SK-N-SH (cell line): Measurements from ENCODE around the gene VOPP1. TPM values are rescaled to one million over a fixed set of nuclear protein-coding genes. Genes with fewer than 3 reads are reported as not detected.
A peak's percentile ranks its signal among the peaks of the same experiment; 100 is the strongest.

Source experiments
- CTCF ChIA-PET: fragments of 300-600, 350-600 bp; formaldehyde crosslinking; extraction: SDS; loops from one replicate; lab custom pipeline; 2021; lab: Yijun Ruan, JAX
- POLR2A ChIA-PET: fragments of 350-600 bp; sonication (Branson Sonifier 250); formaldehyde crosslinking; extraction: SDS; loops from one replicate; lab custom pipeline; 2020; ENCODE audit warnings: antibody characterized with exemption, inconsistent platforms; lab: Yijun Ruan, JAX
- DNase-seq: peaks from one replicate; pipeline ENCODE4 v3.0.0; 2012
- H2AFZ ChIP-seq: fragments of 200-600 bp; sonication (generic); 2 replicates; pipeline ENCODE4 v1.8.1; 2016; ENCODE audit warnings: antibody characterized with exemption, mild to moderate bottlenecking, low read depth
- H3F3A ChIP-seq: fragments of 200-600 bp; sonication (generic); replicated peaks from 2 replicates; pipeline ENCODE3; 2016; ENCODE audit warnings: antibody characterized with exemption, mild to moderate bottlenecking; ENCODE audit not compliant: insufficient read depth
- H3K27ac ChIP-seq, 2 experiments: fragments of 200-500 bp in 1 of 2; fragments of 200-600 bp in 1 of 2; sonication (Bioruptor generic) in 1 of 2; sonication (generic), shearing (Covaris generic) in 1 of 2; 2 replicates each; pipeline versions ENCODE4 v1.5.1 to v1.6.1; 2014 to 2016; ENCODE audit warnings: low read depth in 2 of 2, inconsistent platforms in 1 of 2, low read length in 1 of 2, mild to moderate bottlenecking in 1 of 2, mixed read lengths in 1 of 2
- H3K27me3 ChIP-seq: fragments of 200-600 bp; sonication (generic), shearing (Covaris generic); 2 replicates; pipeline ENCODE4 v1.6.1; 2016; ENCODE audit warnings: mixed run types; ENCODE audit not compliant: insufficient read depth
- H3K36me3 ChIP-seq, 2 experiments: fragments of 200-500 bp in 1 of 2; fragments of 200-600 bp in 1 of 2; sonication (Bioruptor generic) in 1 of 2; sonication (generic) in 1 of 2; replicated peaks in 1 of 2; 2 replicates each; pipeline versions ENCODE3 to v1.5.1; 2014 to 2016; ENCODE audit warnings: low read length in 1 of 2, mild to moderate bottlenecking in 1 of 2; ENCODE audit not compliant: insufficient read depth in 2 of 2, control insufficient read depth in 1 of 2
- H3K4me1 ChIP-seq, 2 experiments: fragments of 200-500 bp in 1 of 2; fragments of 200-600 bp in 1 of 2; sonication (Bioruptor generic) in 1 of 2; sonication (generic), shearing (Covaris generic) in 1 of 2; 2 replicates each; pipeline versions ENCODE4 v1.5.1 to v1.6.1; 2014 to 2016; ENCODE audit warnings: low read depth in 1 of 2, low read length in 1 of 2, mixed run types in 1 of 2; ENCODE audit not compliant: insufficient read depth in 2 of 2, control insufficient read depth in 1 of 2
- H3K4me2 ChIP-seq: fragments of 200-600 bp; sonication (generic), shearing (Covaris generic); 2 replicates; pipeline ENCODE4 v1.6.1; 2017; ENCODE audit warnings: mixed run types
- H3K4me3 ChIP-seq, 2 experiments: fragments of 200-500 bp in 1 of 2; fragments of 200-600 bp in 1 of 2; sonication (Bioruptor generic) in 1 of 2; sonication (generic), shearing (Covaris generic) in 1 of 2; 2 replicates each; pipeline versions ENCODE4 v1.5.1 to v1.8.1; 2014 to 2016; ENCODE audit warnings: low read depth in 2 of 2, inconsistent platforms in 1 of 2, low read length in 1 of 2, mild to moderate bottlenecking in 1 of 2, mixed read lengths in 1 of 2, moderate library complexity in 1 of 2
- H3K79me2 ChIP-seq: fragments of 200-600 bp; sonication (generic); 2 replicates; pipeline ENCODE4 v1.8.1; 2017; ENCODE audit warnings: mild to moderate bottlenecking; ENCODE audit not compliant: insufficient read depth
- H3K9ac ChIP-seq: fragments of 200-600 bp; sonication (generic); 2 replicates; pipeline ENCODE4 v1.6.1; 2017; ENCODE audit warnings: mixed run types
- H3K9me2 ChIP-seq: fragments of 200-600 bp; sonication (generic); 2 replicates; pipeline ENCODE4 v1.6.1; 2017; ENCODE audit warnings: mixed run types
- H3K9me3 ChIP-seq: fragments of 200-600 bp; sonication (generic); 2 replicates; pipeline ENCODE4 v1.6.1; 2017; ENCODE audit warnings: mixed run types, mild to moderate bottlenecking, moderate library complexity
- H4K20me1 ChIP-seq: fragments of 200-600 bp; sonication (generic); 2 replicates; pipeline ENCODE4 v1.6.1; 2017; ENCODE audit warnings: mild to moderate bottlenecking, mixed run types; ENCODE audit not compliant: insufficient read depth
- EP300 ChIP-seq, 2 experiments: IDR thresholded peaks; 2 replicates each; pipeline versions ENCODE4 v1.4.0 to v1.6.1; 2012; ENCODE audit warnings: borderline replicate concordance in 1 of 2, low read depth in 1 of 2, low read length in 1 of 2
- EZH2phosphoT487 ChIP-seq: fragments of 200-600 bp; sonication (generic); IDR thresholded peaks from 2 replicates; pipeline ENCODE4 v1.6.1; 2017; ENCODE audit warnings: low read depth, mixed run types, mild to moderate bottlenecking, antibody characterized with exemption, moderate library complexity, borderline replicate concordance
- FOSL2 ChIP-seq: IDR thresholded peaks from 2 replicates; pipeline ENCODE4 v1.4.0; 2012; ENCODE audit warnings: low read depth, mild to moderate bottlenecking, moderate library complexity, borderline replicate concordance
- JUND ChIP-seq: IDR thresholded peaks from 2 replicates; pipeline ENCODE4 v1.4.0; 2012
- MEF2A ChIP-seq: IDR thresholded peaks from 2 replicates; pipeline ENCODE4 v1.4.0; 2012; ENCODE audit warnings: low read depth, borderline replicate concordance
- NFIC ChIP-seq: IDR thresholded peaks from 2 replicates; pipeline ENCODE4 v1.4.0; 2012; ENCODE audit warnings: borderline replicate concordance
- POLR2AphosphoS5 ChIP-seq: IDR thresholded peaks from 2 replicates; pipeline ENCODE4 v1.6.1; 2012; ENCODE audit warnings: low read depth, low read length
- RAD21 ChIP-seq: IDR thresholded peaks from 2 replicates; pipeline ENCODE4 v1.6.1; 2012; ENCODE audit warnings: mild to moderate bottlenecking, low read length
- RCOR1 ChIP-seq: fragments of 150-350 bp; IDR thresholded peaks from 2 replicates; pipeline ENCODE4 v1.6.1; 2017; ENCODE audit warnings: antibody characterized with exemption, low read length
- RXRA ChIP-seq: IDR thresholded peaks from 2 replicates; pipeline ENCODE4 v1.4.0; 2012; ENCODE audit warnings: low read depth, mild to moderate bottlenecking, borderline replicate concordance
- SIN3A ChIP-seq: IDR thresholded peaks from 2 replicates; pipeline ENCODE4 v1.6.1; 2012; ENCODE audit warnings: low read depth, mild to moderate bottlenecking, low read length, moderate library complexity, borderline replicate concordance
- TAF1 ChIP-seq: IDR thresholded peaks from 2 replicates; pipeline ENCODE4 v1.6.1; 2012; ENCODE audit warnings: low read depth, mild to moderate bottlenecking, low read length, moderate library complexity, borderline replicate concordance
- TCF12 ChIP-seq: IDR thresholded peaks from 2 replicates; pipeline ENCODE4 v1.4.0; 2012
- TEAD4 ChIP-seq: IDR thresholded peaks from 2 replicates; pipeline ENCODE4 v1.4.0; 2012; ENCODE audit warnings: mild to moderate bottlenecking, borderline replicate concordance; ENCODE audit not compliant: insufficient read depth
- YY1 ChIP-seq: IDR thresholded peaks from 2 replicates; pipeline ENCODE4 v1.4.0; 2012; ENCODE audit warnings: low read depth, mild to moderate bottlenecking
- WGBS: methylation state at CpG from one replicate; pipeline ENCODE4 v1.1.6; 2017; ENCODE audit warnings: low lambda C conversion rate; 5-methylcytosine and 5-hydroxymethylcytosine counted together
- polyA plus RNA-seq, 3 experiments: library from polyadenylated mRNA; depleted of rRNA; stranded (reverse); fragments of >200 nt; gene quantifications; 2 replicates each; pipeline ENCODE4 v1.2.3, GENCODE V29; 2012
- TF ChIP-seq, protein P1 (sequence below): IDR thresholded peaks from 2 replicates; pipeline ENCODE4 v1.6.1; 2012; ENCODE audit warnings: mild to moderate bottlenecking, low read depth, low read length, moderate library complexity
- TF ChIP-seq, protein P2 (sequence below): IDR thresholded peaks from 2 replicates; pipeline ENCODE4; 2012
- TF ChIP-seq, protein P3 (sequence below): fragments of 150-350 bp; IDR thresholded peaks from 2 replicates; pipeline ENCODE4 v1.6.1; 2016; ENCODE audit warnings: mild to moderate bottlenecking, low read depth, low read length
- TF ChIP-seq, protein P4 (sequence below): IDR thresholded peaks from 2 replicates; pipeline ENCODE4 v1.4.0; 2012; ENCODE audit warnings: low read depth, borderline replicate concordance

Gene VOPP1
- polyA plus RNA-seq, 1 of the 3 experiments (the other 2 are of a cell fraction), result 69.5 TPM

DNA sequence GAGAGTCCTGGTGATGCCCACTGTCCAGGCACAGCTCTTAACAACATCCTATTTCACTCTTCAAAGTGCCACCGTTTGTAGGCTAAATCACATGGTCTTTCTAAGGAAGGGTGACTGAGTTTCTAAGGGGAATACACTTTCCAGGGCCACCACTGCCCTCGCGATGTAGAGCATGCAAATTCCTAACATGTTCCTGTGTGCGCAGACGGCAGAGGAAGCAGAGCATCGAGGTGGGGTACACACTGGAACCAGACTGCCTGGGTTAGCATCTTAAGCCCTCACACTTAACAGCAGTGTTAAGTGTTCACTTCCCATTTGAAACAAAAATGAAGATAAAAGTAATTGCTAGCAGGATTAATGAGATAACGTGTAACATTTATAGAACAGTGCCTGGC, 3.0 kb downstream of the VOPP1 start:
- H3K36me3 ChIP-seq, result peaks cover 0 to 5% of the 10 kb centered on the region in 2 experiments
- no peaks in the 10 kb centered on the region for H3K9me3 ChIP-seq
- peaks cover 34 to 45% of the 10 kb centered on the region in 2 experiments for H3K4me1 ChIP-seq
- H3K9ac ChIP-seq, result peak overlapping the region; percentile 4; the same call in 1 of the 2 replicates
- H3K9me2 ChIP-seq, result no peaks in the 10 kb centered on the region
- H2AFZ ChIP-seq, result no peak overlapping the region
- peak; percentile 32 for DNase-seq
- peak overlapping the region in 1 of 2 experiments; percentile 77; a peak in 2 of 4 replicates for H3K4me3 ChIP-seq
- peaks cover 57% of the 10 kb centered on the region for H4K20me1 ChIP-seq
- no peaks in the 10 kb centered on the region for H3K27me3 ChIP-seq
- H3K4me2 ChIP-seq, result peak overlapping the region; percentile 75
- H3K27ac ChIP-seq, result peak overlapping the region; percentile 68 to 91
- CTCF ChIA-PET, result interaction anchor here (0.8 to 2.5 kb wide), 7 partner anchors 10 to 396 kb away, joined by 3 to 9 read pairs (median 3); partner anchors contain the start of gene NIPSNAP2
- TF ChIP-seq EZH2phosphoT487, result no peak
- no peak for TF ChIP-seq JUND
- no peak for TF ChIP-seq RXRA
- no peak for TF ChIP-seq TEAD4
- TF ChIP-seq RCOR1, result no peak
- peaks cover 36% of the 10 kb centered on the region for H3F3A ChIP-seq
- H3K79me2 ChIP-seq, result peaks cover 88% of the 10 kb centered on the region
- POLR2A ChIA-PET, result interaction anchor here (0.9 to 1.1 kb wide), 2 partner anchors 24 to 80 kb away, joined by 3 read pairs; no protein-coding TSS in a partner anchor
- WGBS, result 39% methylated on average over 7 of the region's 7 CpGs

DNA sequence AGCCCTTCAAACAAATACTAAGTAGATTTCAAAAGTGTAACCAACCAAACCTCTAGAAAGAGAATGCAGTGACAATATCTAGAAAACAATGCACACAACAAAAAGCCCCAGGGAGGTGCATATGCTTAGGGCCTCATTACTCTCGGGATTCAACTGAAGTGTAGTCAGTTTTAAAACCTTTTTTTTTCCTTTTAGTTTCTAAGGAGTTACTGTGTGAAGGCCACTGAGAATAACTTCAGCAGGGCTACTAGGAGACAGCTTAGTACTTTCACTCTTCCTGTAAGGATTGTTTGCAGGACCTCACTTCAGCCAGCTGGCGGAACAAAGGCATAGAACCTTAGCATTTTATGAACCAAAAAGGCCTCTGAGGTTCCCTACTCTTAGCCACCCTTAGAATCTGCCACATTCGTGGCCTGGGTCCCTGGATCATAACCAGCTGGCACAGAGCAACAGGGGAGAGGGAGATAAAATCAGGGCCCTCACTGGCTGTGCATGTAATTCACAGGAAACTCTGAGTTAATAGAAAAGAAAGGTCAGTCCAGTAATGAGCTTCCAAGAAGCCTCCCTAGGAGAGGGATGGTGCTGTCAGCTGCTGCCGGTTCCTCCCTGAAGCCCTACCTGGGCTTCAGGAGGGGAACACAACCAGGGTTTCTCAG, 3.6 kb downstream of the VOPP1 start:
- ChIA-PET POLR2A (interaction anchor here (0.5 to 1.1 kb wide), 3 partner anchors 24 to 496 kb away, joined by 3 read pairs; no protein-coding TSS in a partner anchor), CTCF (interaction anchor here (0.8 to 2.5 kb wide), 7 partner anchors 9 to 396 kb away, joined by 3 to 9 read pairs (median 3); partner anchors contain the start of gene NIPSNAP2)
- peak overlapping the region; percentile 68 to 91; a peak in 3 of 4 replicates for H3K27ac ChIP-seq
- TF ChIP-seq TEAD4, result no peak
- TF ChIP-seq NFIC, result peak; percentile 73
- TF ChIP-seq MEF2A, result no peak
- peak; percentile 30; the same call in 1 of the 2 replicates for TF ChIP-seq RAD21
- TF ChIP-seq JUND, result 0 out of 2 replicates have a peak, but pooled peaks have one; percentile 12
- peak; percentile 36 for TF ChIP-seq TCF12
- TF ChIP-seq TAF1, result no peak
- TF ChIP-seq, protein P1, sequence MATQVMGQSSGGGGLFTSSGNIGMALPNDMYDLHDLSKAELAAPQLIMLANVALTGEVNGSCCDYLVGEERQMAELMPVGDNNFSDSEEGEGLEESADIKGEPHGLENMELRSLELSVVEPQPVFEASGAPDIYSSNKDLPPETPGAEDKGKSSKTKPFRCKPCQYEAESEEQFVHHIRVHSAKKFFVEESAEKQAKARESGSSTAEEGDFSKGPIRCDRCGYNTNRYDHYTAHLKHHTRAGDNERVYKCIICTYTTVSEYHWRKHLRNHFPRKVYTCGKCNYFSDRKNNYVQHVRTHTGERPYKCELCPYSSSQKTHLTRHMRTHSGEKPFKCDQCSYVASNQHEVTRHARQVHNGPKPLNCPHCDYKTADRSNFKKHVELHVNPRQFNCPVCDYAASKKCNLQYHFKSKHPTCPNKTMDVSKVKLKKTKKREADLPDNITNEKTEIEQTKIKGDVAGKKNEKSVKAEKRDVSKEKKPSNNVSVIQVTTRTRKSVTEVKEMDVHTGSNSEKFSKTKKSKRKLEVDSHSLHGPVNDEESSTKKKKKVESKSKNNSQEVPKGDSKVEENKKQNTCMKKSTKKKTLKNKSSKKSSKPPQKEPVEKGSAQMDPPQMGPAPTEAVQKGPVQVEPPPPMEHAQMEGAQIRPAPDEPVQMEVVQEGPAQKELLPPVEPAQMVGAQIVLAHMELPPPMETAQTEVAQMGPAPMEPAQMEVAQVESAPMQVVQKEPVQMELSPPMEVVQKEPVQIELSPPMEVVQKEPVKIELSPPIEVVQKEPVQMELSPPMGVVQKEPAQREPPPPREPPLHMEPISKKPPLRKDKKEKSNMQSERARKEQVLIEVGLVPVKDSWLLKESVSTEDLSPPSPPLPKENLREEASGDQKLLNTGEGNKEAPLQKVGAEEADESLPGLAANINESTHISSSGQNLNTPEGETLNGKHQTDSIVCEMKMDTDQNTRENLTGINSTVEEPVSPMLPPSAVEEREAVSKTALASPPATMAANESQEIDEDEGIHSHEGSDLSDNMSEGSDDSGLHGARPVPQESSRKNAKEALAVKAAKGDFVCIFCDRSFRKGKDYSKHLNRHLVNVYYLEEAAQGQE, result 0 out of 2 replicates have a peak, but pooled peaks have one; percentile 17
- no peak for TF ChIP-seq EZH2phosphoT487
- TF ChIP-seq, protein P2, sequence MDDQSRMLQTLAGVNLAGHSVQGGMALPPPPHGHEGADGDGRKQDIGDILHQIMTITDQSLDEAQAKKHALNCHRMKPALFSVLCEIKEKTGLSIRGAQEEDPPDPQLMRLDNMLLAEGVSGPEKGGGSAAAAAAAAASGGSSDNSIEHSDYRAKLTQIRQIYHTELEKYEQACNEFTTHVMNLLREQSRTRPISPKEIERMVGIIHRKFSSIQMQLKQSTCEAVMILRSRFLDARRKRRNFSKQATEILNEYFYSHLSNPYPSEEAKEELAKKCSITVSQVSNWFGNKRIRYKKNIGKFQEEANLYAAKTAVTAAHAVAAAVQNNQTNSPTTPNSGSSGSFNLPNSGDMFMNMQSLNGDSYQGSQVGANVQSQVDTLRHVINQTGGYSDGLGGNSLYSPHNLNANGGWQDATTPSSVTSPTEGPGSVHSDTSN, result no peak
- TF ChIP-seq, protein P3, sequence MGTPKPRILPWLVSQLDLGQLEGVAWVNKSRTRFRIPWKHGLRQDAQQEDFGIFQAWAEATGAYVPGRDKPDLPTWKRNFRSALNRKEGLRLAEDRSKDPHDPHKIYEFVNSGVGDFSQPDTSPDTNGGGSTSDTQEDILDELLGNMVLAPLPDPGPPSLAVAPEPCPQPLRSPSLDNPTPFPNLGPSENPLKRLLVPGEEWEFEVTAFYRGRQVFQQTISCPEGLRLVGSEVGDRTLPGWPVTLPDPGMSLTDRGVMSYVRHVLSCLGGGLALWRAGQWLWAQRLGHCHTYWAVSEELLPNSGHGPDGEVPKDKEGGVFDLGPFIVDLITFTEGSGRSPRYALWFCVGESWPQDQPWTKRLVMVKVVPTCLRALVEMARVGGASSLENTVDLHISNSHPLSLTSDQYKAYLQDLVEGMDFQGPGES, result no peak
- TF ChIP-seq, protein P4, sequence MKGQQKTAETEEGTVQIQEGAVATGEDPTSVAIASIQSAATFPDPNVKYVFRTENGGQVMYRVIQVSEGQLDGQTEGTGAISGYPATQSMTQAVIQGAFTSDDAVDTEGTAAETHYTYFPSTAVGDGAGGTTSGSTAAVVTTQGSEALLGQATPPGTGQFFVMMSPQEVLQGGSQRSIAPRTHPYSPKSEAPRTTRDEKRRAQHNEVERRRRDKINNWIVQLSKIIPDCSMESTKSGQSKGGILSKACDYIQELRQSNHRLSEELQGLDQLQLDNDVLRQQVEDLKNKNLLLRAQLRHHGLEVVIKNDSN, result no peak
- TF ChIP-seq FOSL2, result no peak
- TF ChIP-seq EP300 (IDR thresholded peaks at IDR 0.05; ENCODE audit: borderline replicate concordance in 1 of 2, low read depth in 1 of 2, low read length in 1 of 2), result peak in 1 of 2 experiments; percentile 55; a peak in 2 of 4 replicates
- TF ChIP-seq POLR2AphosphoS5, result no peak
- TF ChIP-seq YY1, result no peak
- no peak for TF ChIP-seq SIN3A

More for the DNA sequence above, 3.6 kb downstream of the VOPP1 start:
- Histone ChIP-seq H2AFZ (no peak overlapping the region), H3K9me2 (no peaks in the 10 kb centered on the region), H3K4me3 (peak overlapping the region in 1 of 2 experiments; percentile 77; a peak in 1 of 4 replicates), H3K36me3 (peaks cover 0 to 5% of the 10 kb centered on the region in 2 experiments), H3K9me3 (no peaks in the 10 kb centered on the region), H3K9ac (peak overlapping the region; percentile 4; the same call in 1 of the 2 replicates), H3K4me2 (peak overlapping the region; percentile 75), H3K27me3 (no peaks in the 10 kb centered on the region), H4K20me1 (peaks cover 62% of the 10 kb centered on the region), H3K79me2 (peaks cover 93% of the 10 kb centered on the region), H3K4me1 (peaks cover 36 to 40% of the 10 kb centered on the region in 2 experiments), H3F3A (peaks cover 31% of the 10 kb centered on the region)
- peak; percentile 82 for DNase-seq
- 40% methylated on average over 4 of the region's 4 CpGs for WGBS
